KMS-11 (cell line): Measurements from ENCODE around the gene L1CAM.

Experiments
- H2AFZ ChIP-seq: fragments of 200-600 bp; sonication (generic); 2 replicates; pipeline ENCODE4 v1.6.1; 2016; ENCODE audit warnings: antibody characterized with exemption, mixed run types, low read depth
- H3K27ac ChIP-seq: fragments of 200-600 bp; sonication (generic); 2 replicates; pipeline ENCODE4 v1.6.1; 2016; ENCODE audit warnings: mild to moderate bottlenecking, mixed run types
- H3K27me3 ChIP-seq: fragments of 200-600 bp; sonication (generic); 2 replicates; pipeline ENCODE4 v1.6.1; 2017; ENCODE audit warnings: mild to moderate bottlenecking, low read depth, mixed run types, moderate library complexity; ENCODE audit not compliant: insufficient read depth
- H3K36me3 ChIP-seq: fragments of 200-600 bp; sonication (generic); 2 replicates; pipeline ENCODE4 v1.6.1; 2017; ENCODE audit warnings: mild to moderate bottlenecking, mixed run types; ENCODE audit not compliant: insufficient read depth
- H3K4me1 ChIP-seq: fragments of 200-600 bp; sonication (generic); 2 replicates; pipeline ENCODE4 v1.6.1; 2016; ENCODE audit warnings: mild to moderate bottlenecking, low read depth, mixed run types; ENCODE audit not compliant: poor library complexity, severe bottlenecking
- H3K4me2 ChIP-seq: fragments of 200-600 bp; sonication (generic); 2 replicates; pipeline ENCODE4 v1.7.0; 2016; ENCODE audit warnings: mild to moderate bottlenecking, mixed run types
- H3K4me3 ChIP-seq: fragments of 200-600 bp; sonication (generic); IDR thresholded peaks from 2 replicates; pipeline ENCODE4 v1.6.1; 2017; ENCODE audit warnings: low read depth, low read length, mixed read lengths; ENCODE audit not compliant: insufficient read depth
- H3K79me2 ChIP-seq: fragments of 200-600 bp; sonication (generic); 2 replicates; pipeline ENCODE4 v1.6.1; 2016; ENCODE audit warnings: low read depth, mixed run types; ENCODE audit not compliant: insufficient read depth
- H3K9ac ChIP-seq: fragments of 200-600 bp; sonication (generic); 2 replicates; pipeline ENCODE4 v1.6.1; 2016; ENCODE audit warnings: mild to moderate bottlenecking, mixed run types
- H4K20me1 ChIP-seq: fragments of 200-600 bp; sonication (generic); 2 replicates; pipeline ENCODE4 v1.6.1; 2016; ENCODE audit warnings: mild to moderate bottlenecking, mixed run types; ENCODE audit not compliant: insufficient read depth
- TF ChIP-seq, protein P1 (sequence below): fragments of 200-600 bp; sonication (generic); conservative IDR thresholded peaks from 2 replicates; pipeline ENCODE4 v1.6.1; 2017; ENCODE audit warnings: low read depth, mild to moderate bottlenecking, antibody characterized with exemption, low read length, moderate library complexity, mixed read lengths

Gene L1CAM

DNA sequence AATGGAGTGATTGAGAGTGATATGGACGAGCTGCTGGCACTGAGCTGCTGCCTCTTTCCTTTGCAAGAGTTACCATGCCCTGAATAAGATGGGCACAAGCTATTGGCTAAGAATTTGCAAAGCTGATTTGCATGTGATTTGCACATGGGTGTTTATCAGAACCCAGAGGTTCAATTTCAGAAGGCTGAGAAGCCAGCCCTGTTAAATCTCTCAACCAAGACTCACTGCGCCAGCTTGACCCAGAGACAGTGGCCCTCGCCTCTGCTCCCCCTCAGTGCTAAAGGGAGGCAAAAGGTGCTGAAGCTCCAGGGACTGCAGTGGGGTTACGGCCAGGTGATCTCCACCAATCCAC lies 39.4 kb upstream of the L1CAM start:
- Histone ChIP-seq H3K27me3 (no peaks in the 10 kb centered on the region), H3K4me1 (peaks cover 21% of the 10 kb centered on the region), H3K27ac (peak overlapping the region; percentile 95), H2AFZ (no peak overlapping the region), H3K36me3 (no peaks in the 10 kb centered on the region), H3K79me2 (peaks cover 43% of the 10 kb centered on the region), H3K4me2 (peak overlapping the region; percentile 94), H4K20me1 (no peaks in the 10 kb centered on the region), H3K4me3 (no peak overlapping the region), H3K9ac (peak overlapping the region; percentile 90)
- TF ChIP-seq, protein P1, sequence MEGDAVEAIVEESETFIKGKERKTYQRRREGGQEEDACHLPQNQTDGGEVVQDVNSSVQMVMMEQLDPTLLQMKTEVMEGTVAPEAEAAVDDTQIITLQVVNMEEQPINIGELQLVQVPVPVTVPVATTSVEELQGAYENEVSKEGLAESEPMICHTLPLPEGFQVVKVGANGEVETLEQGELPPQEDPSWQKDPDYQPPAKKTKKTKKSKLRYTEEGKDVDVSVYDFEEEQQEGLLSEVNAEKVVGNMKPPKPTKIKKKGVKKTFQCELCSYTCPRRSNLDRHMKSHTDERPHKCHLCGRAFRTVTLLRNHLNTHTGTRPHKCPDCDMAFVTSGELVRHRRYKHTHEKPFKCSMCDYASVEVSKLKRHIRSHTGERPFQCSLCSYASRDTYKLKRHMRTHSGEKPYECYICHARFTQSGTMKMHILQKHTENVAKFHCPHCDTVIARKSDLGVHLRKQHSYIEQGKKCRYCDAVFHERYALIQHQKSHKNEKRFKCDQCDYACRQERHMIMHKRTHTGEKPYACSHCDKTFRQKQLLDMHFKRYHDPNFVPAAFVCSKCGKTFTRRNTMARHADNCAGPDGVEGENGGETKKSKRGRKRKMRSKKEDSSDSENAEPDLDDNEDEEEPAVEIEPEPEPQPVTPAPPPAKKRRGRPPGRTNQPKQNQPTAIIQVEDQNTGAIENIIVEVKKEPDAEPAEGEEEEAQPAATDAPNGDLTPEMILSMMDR = no peak

DNA sequence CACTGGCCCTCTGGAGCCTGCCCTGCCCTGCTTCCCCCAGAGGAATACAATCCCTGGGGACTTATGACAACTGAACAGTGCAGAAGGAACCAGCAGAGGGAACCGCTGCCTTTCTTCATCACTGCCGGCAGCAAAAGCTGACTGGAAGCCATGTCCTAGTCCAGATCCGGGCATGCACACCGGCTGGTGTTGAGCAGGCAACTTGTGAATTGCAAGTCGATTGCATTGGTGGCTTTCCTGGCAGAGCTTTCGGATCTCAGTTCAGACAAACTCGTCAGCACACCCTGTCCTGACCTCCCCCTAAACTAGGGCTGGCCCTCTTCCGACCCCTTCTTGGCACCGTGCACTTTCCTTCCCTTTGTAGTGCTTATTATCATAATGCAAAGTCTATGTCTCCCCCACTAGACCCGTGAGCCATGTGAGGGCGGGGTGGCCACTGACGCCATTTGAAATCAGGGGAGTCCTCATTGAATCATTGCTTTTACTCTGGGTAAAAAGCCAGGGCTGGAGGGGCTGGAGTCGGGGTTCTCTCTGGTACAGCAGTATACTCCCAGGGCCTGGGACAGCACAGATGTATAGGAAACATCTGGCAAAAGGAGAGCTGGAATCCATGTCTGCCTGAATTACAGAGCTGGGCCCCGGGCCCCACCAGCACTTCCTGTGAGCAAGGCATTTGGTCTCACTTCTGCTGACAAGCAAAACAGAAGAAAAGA lies 38.3 kb upstream of the L1CAM start:
- no peak overlapping the region for H3K4me3 ChIP-seq
- peaks cover 43% of the 10 kb centered on the region for H3K79me2 ChIP-seq
- no peak overlapping the region for H2AFZ ChIP-seq

DNA sequence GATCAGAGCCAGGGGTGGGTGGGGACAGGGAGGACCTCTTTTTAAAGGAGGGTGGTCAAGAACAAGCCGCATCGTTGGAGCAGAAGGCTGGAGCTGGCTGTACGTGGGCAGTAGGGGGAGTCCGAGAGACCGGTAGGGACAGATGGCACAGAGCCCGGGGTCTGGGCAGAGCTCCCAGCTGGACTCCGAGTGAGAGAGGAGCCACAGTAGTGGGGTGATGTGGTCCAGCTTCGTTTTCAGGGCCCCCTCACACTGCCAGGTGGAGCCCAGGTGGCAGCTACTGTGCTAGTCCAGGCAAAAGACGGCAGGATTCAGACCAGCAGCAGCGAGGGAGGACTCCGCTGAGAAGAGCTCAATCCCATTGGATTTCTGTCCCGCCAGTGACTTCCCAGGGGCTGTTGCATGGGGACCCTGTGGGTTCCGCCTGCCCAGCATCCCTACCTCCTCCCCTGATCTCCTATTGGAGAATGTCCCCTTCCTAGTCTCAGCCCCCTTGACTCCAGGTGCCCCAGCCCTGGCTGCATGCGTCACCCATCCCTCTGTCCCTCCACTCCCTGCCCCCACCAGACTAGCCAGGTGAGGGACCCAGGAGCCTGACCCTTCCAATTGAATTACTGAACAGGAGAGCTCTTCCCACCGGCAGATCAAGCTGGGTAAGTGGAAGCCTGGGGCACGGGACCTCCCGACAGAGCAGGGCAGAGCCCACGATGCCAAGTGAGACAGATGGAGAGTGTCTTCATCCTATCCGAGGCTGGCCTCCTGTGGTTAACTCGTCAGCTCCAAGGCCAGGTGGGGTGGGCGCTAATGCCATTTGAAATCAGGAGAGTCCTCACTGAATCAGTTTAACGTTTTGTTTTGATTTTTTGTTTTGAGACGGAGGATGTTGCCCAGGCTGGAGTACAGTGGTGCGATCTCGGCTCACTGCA lies 37.2 kb upstream of the L1CAM start:
- no peak overlapping the region for H2AFZ ChIP-seq
- no peaks in the 10 kb centered on the region for H3K36me3 ChIP-seq
- H3K4me2 ChIP-seq = peak overlapping the region; percentile 94; the same call in 1 of the 2 replicates
- H3K4me3 ChIP-seq = no peak overlapping the region
- H3K27ac ChIP-seq = no peak overlapping the region
- no peaks in the 10 kb centered on the region for H4K20me1 ChIP-seq
- peaks cover 43% of the 10 kb centered on the region for H3K79me2 ChIP-seq
- H3K27me3 ChIP-seq = no peaks in the 10 kb centered on the region
- peaks cover 12% of the 10 kb centered on the region for H3K4me1 ChIP-seq
- no peak overlapping the region for H3K9ac ChIP-seq
- TF ChIP-seq, protein P1 = no peak

More for the DNA sequence above, 38.3 kb upstream of the L1CAM start:
- peaks cover 18% of the 10 kb centered on the region for H3K4me1 ChIP-seq
- no peaks in the 10 kb centered on the region for H3K36me3 ChIP-seq
- H4K20me1 ChIP-seq = no peaks in the 10 kb centered on the region
- TF ChIP-seq, protein P1 = no peak
- peak overlapping the region; percentile 95 for H3K27ac ChIP-seq
- H3K9ac ChIP-seq = peak overlapping the region; percentile 90; the same call in 1 of the 2 replicates
- no peaks in the 10 kb centered on the region for H3K27me3 ChIP-seq
- peak overlapping the region; percentile 94 for H3K4me2 ChIP-seq

DNA sequence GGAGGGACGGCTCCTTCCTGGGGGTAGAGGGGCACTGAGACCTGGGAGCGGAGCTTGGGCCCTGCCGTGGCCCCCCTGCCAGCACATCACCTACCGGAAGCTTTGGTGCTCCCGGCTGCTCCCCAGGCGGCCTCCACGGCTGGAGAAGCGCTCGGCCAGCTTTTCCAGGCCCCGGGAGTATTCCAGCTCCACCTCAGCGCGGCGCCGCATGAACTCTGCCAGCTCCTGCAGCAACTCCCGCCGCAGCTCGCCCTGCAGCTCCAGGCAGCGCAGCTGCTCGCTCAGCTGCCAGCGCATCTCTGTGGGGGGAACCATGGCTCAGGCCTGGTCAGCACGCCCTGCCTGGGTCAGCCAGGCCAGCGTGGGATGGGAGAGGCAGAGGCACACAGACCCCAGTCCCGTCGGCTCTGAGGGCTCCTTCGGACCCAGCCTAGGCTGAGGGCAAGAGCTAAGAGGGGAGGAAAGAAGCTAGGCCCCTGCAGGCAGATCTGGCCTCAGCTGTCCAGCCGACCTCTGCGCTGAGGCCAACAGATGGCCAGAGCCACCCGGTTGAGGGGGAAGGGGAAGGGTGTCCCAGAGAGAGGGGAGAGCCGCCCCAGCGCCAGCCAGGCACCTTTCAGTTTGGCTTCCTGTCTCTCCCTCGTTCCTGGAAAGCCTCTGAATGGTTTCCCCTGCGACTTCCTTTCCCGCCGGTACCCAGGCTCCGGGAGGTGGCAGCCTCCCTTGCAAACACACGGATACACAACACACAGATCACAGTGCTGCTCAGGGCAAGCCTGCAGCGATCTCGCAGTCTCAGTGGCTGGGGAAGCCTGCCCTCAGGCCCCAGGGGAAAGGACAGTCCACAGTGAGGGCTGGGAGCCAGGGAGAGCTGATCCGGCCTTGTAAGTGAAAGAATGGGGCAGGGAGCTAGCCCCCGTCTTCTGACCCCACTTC lies 35.8 kb upstream of the L1CAM start:
- Histone ChIP-seq H3K27ac (no peak overlapping the region), H3K4me1 (peaks cover 12% of the 10 kb centered on the region), H3K4me2 (no peak overlapping the region), H3K9ac (no peak overlapping the region), H2AFZ (no peak overlapping the region), H3K36me3 (no peaks in the 10 kb centered on the region), H4K20me1 (no peaks in the 10 kb centered on the region), H3K27me3 (no peaks in the 10 kb centered on the region), H3K4me3 (no peak overlapping the region), H3K79me2 (peaks cover 43% of the 10 kb centered on the region)
- TF ChIP-seq, protein P1 = no peak
